GM12865 (cell line): Measurements from ENCODE around the gene ADAMTS6.

Source experiments
- DNase-seq: peaks from one replicate; pipeline ENCODE4 v3.0.0; 2010; ENCODE audit warnings: low read depth
- H3K4me3 ChIP-seq: 2 replicates; pipeline ENCODE4 v1.5.1; 2011; ENCODE audit warnings: mild to moderate bottlenecking, low read depth, low read length, control low read depth
- CTCF ChIP-seq: IDR thresholded peaks from 2 replicates; pipeline ENCODE4 v1.5.1; 2011; ENCODE audit warnings: low read length, control low read depth, low read depth, inconsistent platforms; ENCODE audit not compliant: insufficient read depth; ENCODE audit errors: missing control alignments

The ADAMTS6 gene

GRCh38 chr5:65271906-65272305 is 209.8 kb downstream of the ADAMTS6 start:
- no peak overlapping the region for H3K4me3 ChIP-seq
- TF ChIP-seq CTCF, result no peak
- DNase-seq, result no peak

GRCh38 chr5:65268525-65268924 is 213.2 kb downstream of the ADAMTS6 start:
- H3K4me3 ChIP-seq, result no peak overlapping the region
- no peak for DNase-seq
- TF ChIP-seq CTCF, result no peak

DNA sequence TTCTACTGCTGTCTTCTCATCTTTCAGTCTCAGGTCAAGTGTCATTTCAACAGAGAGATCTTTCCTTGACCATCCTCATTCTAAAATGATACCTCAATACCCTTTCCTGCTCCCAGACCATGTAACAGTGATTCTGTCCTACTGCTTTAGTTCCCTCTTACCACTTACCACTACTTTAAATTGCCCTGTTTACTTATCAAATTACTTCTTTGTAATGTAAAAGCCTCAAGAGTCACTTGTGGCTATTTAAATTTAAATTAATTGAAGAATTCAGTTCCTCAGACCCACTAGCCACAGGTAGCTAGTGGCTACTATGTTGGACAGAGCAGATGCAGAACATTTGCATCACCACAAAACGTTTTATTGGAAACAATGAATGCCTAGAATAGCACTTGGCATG is 217.3 kb downstream of the ADAMTS6 start:
- DNase-seq, result no peak
- H3K4me3 ChIP-seq, result no peak overlapping the region
- TF ChIP-seq CTCF, result no peak

- DNase-seq, result no peak
- no peak for TF ChIP-seq CTCF
- no peak overlapping the region for H3K4me3 ChIP-seq
These were observed 218.4 kb downstream of the ADAMTS6 start for GRCh38 chr5:65263321-65263720.

DNA sequence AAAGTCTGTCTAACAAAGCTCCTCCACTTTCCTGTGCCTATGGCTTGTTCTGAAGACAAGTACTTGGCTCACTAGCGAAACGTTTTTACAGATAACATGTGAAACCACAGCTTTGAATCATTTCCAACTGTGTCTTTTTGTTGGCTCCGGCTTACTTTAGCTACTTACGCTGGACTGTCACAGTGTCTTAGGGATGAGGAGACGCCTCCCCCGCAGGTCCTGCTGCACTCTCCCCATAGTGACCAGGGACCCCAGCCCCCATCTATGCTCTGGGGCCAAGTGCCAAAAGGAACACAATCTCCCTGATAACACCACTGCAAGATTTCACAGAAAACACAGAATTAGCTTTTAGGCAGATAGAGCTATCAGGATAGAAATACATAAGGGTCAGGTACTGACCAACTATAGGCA is 219.1 kb downstream of the ADAMTS6 start:
- no peak for DNase-seq
- no peak for TF ChIP-seq CTCF
- no peak overlapping the region for H3K4me3 ChIP-seq

DNA sequence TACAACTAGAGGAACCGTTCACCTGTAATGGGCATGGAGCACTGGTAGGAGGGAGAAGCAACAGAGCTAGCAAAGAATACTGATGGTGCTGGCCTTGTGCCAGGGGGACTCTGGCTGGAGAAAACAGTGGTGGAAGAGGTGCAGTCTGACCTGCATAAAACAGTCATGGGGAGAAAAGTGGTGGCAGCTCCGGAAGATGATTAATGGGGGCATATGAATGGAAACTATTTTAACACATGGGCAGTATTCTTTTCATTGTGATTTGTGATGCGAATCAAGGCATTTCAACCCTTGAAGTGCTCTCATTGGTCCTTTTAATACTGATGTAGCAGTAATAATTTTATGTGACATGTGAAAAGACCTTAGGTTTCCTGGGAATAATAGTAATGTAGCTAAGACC is 219.6 kb downstream of the ADAMTS6 start:
- DNase-seq, result no peak
- no peak for TF ChIP-seq CTCF
- no peak overlapping the region for H3K4me3 ChIP-seq

GRCh38 chr5:65261499-65261898 is 220.2 kb downstream of the ADAMTS6 start:
- no peak for DNase-seq
- TF ChIP-seq CTCF, result no peak
- H3K4me3 ChIP-seq, result no peak overlapping the region
